Measurements from ENCODE around the gene SCUBE1.

The SCUBE1 gene

GRCh38 chr22:43188829-43189545 is 154.2 kb downstream of the SCUBE1 start:
- DNase-seq: no peak

GRCh38 chr22:43187171-43188099 is 155.7 kb downstream of the SCUBE1 start:
- peak; percentile 97 for DNase-seq

- DNase-seq: peak; percentile 80
Observed at GRCh38 chr22:43186272-43187170, 156.7 kb downstream of the SCUBE1 start, which contains the start of gene TTLL12. TSS of gene TTLL12 (minus strand) at chr22:43187134. CDS start at chr22:43187069, 65 bp downstream.

GRCh38 chr22:43185860-43186261 is 157.3 kb downstream of the SCUBE1 start:
- DNase-seq: peak; percentile 44

- peak; percentile 94 for DNase-seq
Observed at GRCh38 chr22:43183496-43184277, 159.5 kb downstream of the SCUBE1 start.

GRCh38 chr22:43182726-43183125 is 160.4 kb downstream of the SCUBE1 start:
- no peak for DNase-seq

- DNase-seq: no peak
Observed at GRCh38 chr22:43182118-43182517, 161.1 kb downstream of the SCUBE1 start.

GRCh38 chr22:43181321-43182076 is 161.7 kb downstream of the SCUBE1 start:
- no peak for DNase-seq

GRCh38 chr22:43180670-43181069 is 162.5 kb downstream of the SCUBE1 start:
- DNase-seq: no peak

- no peak for DNase-seq
Observed at GRCh38 chr22:43179911-43180195, 163.3 kb downstream of the SCUBE1 start.

- no peak for DNase-seq
Observed at GRCh38 chr22:43179146-43179910, 163.8 kb downstream of the SCUBE1 start.

- DNase-seq: no peak
Observed at GRCh38 chr22:43177479-43177878, 165.7 kb downstream of the SCUBE1 start.

- no peak for DNase-seq
Observed at GRCh38 chr22:43176090-43176489, 167.1 kb downstream of the SCUBE1 start.

- no peak for DNase-seq
Observed at GRCh38 chr22:43174941-43175531, 168.1 kb downstream of the SCUBE1 start.

- no peak for DNase-seq
Observed at GRCh38 chr22:43173976-43174720, 169.0 kb downstream of the SCUBE1 start.

GRCh38 chr22:43173566-43173965 is 169.6 kb downstream of the SCUBE1 start:
- DNase-seq: no peak

- DNase-seq: no peak
Observed at GRCh38 chr22:43172191-43172590, 171.0 kb downstream of the SCUBE1 start.

- no peak for DNase-seq
Observed at GRCh38 chr22:43171607-43172006, 171.6 kb downstream of the SCUBE1 start.

GRCh38 chr22:43171019-43171491 is 172.1 kb downstream of the SCUBE1 start:
- DNase-seq: no peak

All from hematopoietic multipotent progenitor cell treated with erythropoietin and hydrocortisone succinate and interleukin-3 and kit ligand, for 4 days (in vitro differentiated cells).